HG03135 (cell line): ENCODE measurements around the gene FOXQ1.
"Not testable (repeated sequence)": the region's sequence is repeated elsewhere in the genome, so short reads cannot be mapped to it uniquely, and the experiment has no call there.

ENCODE experiments used
- ATAC-seq: cut with Tn5 transposase; IDR thresholded peaks from one replicate; pipeline ENCODE4 v1.9.1; 2021; ENCODE audit warnings: mild to moderate bottlenecking, moderate library complexity; ENCODE audit not compliant: unreplicated experiment

Gene FOXQ1

GRCh38 chr6:1355068-1355467 is 43.2 kb downstream of the FOXQ1 start:
- ATAC-seq: not testable (repeated sequence)

- not testable (repeated sequence) for ATAC-seq
Observed at GRCh38 chr6:1361717-1362116, 49.8 kb downstream of the FOXQ1 start.

- ATAC-seq: no peak
Observed at GRCh38 chr6:1362643-1363042, 50.7 kb downstream of the FOXQ1 start.

GRCh38 chr6:1363298-1363697 is 51.4 kb downstream of the FOXQ1 start:
- no peak for ATAC-seq

GRCh38 chr6:1363729-1364572 is 52.1 kb downstream of the FOXQ1 start:
- ATAC-seq: no peak
